ENCODE data around the gene CTLA4.

The CTLA4 gene

GRCh38 chr2:203867561-203868200 is at the start of gene CTLA4:
TSS of gene CTLA4 (plus strand) at chr2:203867771. CDS start at chr2:203867943, 172 bp downstream.
- peak; percentile 29 for DNase-seq

GRCh38 chr2:203818656-203819055 is 48.9 kb upstream of the CTLA4 start:
- DNase-seq = no peak

- no peak for DNase-seq
These were observed 48.0 kb upstream of the CTLA4 start for GRCh38 chr2:203819434-203820133.

- no peak for DNase-seq
These were observed 46.6 kb upstream of the CTLA4 start for GRCh38 chr2:203820969-203821368.

GRCh38 chr2:203822240-203822639 is 45.3 kb upstream of the CTLA4 start:
- DNase-seq = peak; percentile 60

- no peak for DNase-seq
These were observed 44.4 kb upstream of the CTLA4 start for GRCh38 chr2:203823173-203823572.

- peak; percentile 57 for DNase-seq
These were observed 43.5 kb upstream of the CTLA4 start for GRCh38 chr2:203824057-203824456.

- DNase-seq = no peak
These were observed 43.0 kb upstream of the CTLA4 start for GRCh38 chr2:203824603-203825002.

GRCh38 chr2:203826704-203827103 is 40.9 kb upstream of the CTLA4 start:
- DNase-seq = no peak

- DNase-seq = peak; percentile 83
These were observed 37.1 kb upstream of the CTLA4 start for GRCh38 chr2:203830304-203831055.

GRCh38 chr2:203835420-203835819 is 32.2 kb upstream of the CTLA4 start:
- no peak for DNase-seq

- DNase-seq = no peak
These were observed 31.4 kb upstream of the CTLA4 start for GRCh38 chr2:203835892-203836800.

GRCh38 chr2:203840655-203841205 is 26.8 kb upstream of the CTLA4 start:
- DNase-seq = no peak

GRCh38 chr2:203841654-203842053 is 25.9 kb upstream of the CTLA4 start:
- DNase-seq = no peak

GRCh38 chr2:203842373-203842772 is 25.2 kb upstream of the CTLA4 start:
- no peak for DNase-seq

GRCh38 chr2:203846490-203847105 is 21.0 kb upstream of the CTLA4 start:
- DNase-seq = no peak

GRCh38 chr2:203849010-203849409 is 18.6 kb upstream of the CTLA4 start:
- DNase-seq = no peak

GRCh38 chr2:203852760-203853159 is 14.8 kb upstream of the CTLA4 start:
- DNase-seq = no peak

GRCh38 chr2:203853271-203853670 is 14.3 kb upstream of the CTLA4 start:
- DNase-seq = no peak

- DNase-seq = no peak
These were observed 13.8 kb upstream of the CTLA4 start for GRCh38 chr2:203853722-203854121.

GRCh38 chr2:203855274-203855673 is 12.3 kb upstream of the CTLA4 start:
- no peak for DNase-seq

- no peak for DNase-seq
These were observed 9.9 kb upstream of the CTLA4 start for GRCh38 chr2:203857656-203858055.

All from activated CD4-positive, alpha-beta T cell treated with anti-CD3 and anti-CD28 coated beads for 48 hours (primary cell).